Vagina (tissue), 2 donors: ENCODE results near the gene SPEF1.

Source experiments
- CTCF ChIP-seq, 3 experiments: fragments of 450-650 bp in 2 of 3; fragments of 200-600 bp in 1 of 3; sonication (generic) in 1 of 3; IDR thresholded peaks; one replicate each; pipeline ENCODE4 v1.5.1; 2017 to 2019; ENCODE audit warnings: antibody characterized with exemption in 3 of 3, mild to moderate bottlenecking in 2 of 3, moderate library complexity in 2 of 3
- POLR2A ChIP-seq, 2 donors: fragments of 450-650 bp; IDR thresholded peaks; one replicate each; pipeline ENCODE4 v1.6.1; 2017; ENCODE audit warnings: antibody characterized with exemption in 2 of 2, mild to moderate bottlenecking in 2 of 2, moderate library complexity in 2 of 2
- POLR2AphosphoS5 ChIP-seq, 2 donors: sonication (generic); formaldehyde crosslinking; IDR thresholded peaks; one replicate each; pipeline ENCODE4 v1.9.0; 2017; ENCODE audit warnings: antibody characterized with exemption in 2 of 2, mild to moderate bottlenecking in 2 of 2, low read depth in 1 of 2; ENCODE audit not compliant: insufficient read depth in 1 of 2

GRCh38 chr20:3795511-3796468 lies 14.5 kb upstream of the SPEF1 start, which contains the start of gene CDC25B:
- peak in 2 of 3 experiments; percentile 58 to 89 for TF ChIP-seq CTCF (IDR thresholded peaks at IDR 0.05)
- peak in 1 of 2 donors; percentile 68 for TF ChIP-seq POLR2A (IDR thresholded peaks at IDR 0.05)
- TF ChIP-seq POLR2AphosphoS5 (IDR thresholded peaks at IDR 0.05; ENCODE audit: insufficient read depth in 1 of 2, low read depth in 1 of 2), result peak; percentile 67 to 97
